ENCODE measurements around the gene SMIM11.
"Not testable (repeated sequence)": the region's sequence is repeated elsewhere in the genome, so short reads cannot be mapped to it uniquely, and the experiment has no call there.

Gene SMIM11

GRCh38 chr21:34427339-34427738 is 52.0 kb downstream of the SMIM11 start:
- DNase-seq, result not testable (repeated sequence)

DNA sequence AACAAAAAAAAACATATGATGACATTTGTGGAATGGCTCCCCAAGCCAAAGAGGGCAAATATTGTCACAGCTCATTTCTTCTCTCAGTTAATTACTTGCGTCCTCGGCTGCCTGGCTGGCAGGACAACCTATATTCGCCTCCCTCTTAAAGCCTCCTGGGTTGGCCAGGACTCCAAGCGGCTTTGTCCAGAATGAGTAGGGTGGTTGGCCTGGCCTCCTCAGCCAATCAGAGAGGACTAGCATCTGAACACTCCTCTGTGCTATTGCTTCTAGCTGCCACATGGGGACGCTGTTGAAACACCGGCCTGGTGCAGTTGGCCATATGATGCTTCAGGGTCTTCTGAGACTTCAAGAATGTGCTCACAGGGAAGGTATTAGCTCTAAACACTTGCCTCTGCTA is 53.1 kb downstream of the SMIM11 start:
- not testable (repeated sequence) for DNase-seq

DNA sequence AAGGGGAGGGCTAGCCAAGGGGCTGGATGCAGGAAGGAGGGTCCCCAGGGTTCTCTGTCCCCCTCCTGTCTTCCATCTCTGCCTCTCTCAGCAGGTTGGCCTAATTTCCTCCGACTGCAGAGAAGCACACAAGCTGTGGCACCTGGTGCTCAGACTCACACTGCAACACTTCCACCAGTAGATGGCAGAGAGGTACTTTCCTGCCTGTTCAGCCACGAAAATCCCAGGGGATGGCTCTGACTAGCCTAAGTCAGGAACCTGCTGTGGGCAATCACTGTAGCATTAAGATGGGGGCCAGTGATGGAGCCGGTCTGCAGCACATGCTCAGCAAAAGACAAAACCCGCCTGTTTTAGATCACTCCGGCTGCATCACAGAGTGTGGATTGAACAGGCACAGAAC is 54.4 kb downstream of the SMIM11 start:
- not testable (repeated sequence) for DNase-seq
